Retina (tissue), 1 donor: ENCODE data around the gene FUT9.

Experiments
- DNase-seq: peaks from one replicate; pipeline ENCODE4 v3.0.0-alpha.2; 2016

FUT9 gene

DNA sequence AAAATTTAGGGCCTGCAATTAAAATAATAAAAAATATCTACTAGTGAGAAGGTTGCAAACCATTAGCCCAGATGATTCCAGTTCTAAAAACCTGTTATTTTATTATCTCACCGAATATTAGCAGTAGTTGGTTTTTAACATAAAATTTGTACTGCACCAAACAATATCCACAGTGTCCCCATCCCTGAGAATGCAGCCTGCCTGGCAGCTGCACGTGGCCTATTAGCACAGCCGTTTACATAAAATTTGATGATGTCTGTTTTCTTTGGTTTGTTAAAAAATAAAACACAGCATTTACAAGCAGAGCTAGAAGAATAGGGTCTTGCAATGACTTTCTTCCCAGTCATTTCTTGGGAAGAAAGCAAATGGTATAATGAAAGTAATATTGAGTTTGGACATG, 58.2 kb downstream of the FUT9 start:
- DNase-seq: no peak

DNA sequence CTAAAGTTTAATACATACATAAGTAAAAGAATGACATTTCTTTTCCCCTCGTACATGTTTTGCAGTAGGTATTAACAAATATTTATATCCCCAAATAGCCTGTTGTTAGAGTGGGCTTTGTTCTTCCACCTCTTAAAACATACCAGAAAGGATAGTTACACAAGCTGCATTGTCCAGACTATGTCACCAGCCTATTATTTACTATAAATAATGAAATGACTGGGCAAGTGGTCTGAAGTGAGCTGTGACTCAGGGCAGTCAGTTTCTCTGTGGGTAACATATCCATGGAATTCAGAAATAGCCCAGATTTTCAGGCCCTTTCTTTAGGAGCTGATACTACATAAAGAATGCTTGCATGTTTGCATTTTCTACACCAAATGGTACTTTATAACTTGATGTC, 60.1 kb downstream of the FUT9 start:
- peak; percentile 10 for DNase-seq

GRCh38 chr6:96086745-96087144, 71.0 kb downstream of the FUT9 start:
- no peak for DNase-seq

GRCh38 chr6:96089173-96089572, 73.4 kb downstream of the FUT9 start:
- DNase-seq: no peak

GRCh38 chr6:96094077-96094476, 78.3 kb downstream of the FUT9 start:
- no peak for DNase-seq

DNA sequence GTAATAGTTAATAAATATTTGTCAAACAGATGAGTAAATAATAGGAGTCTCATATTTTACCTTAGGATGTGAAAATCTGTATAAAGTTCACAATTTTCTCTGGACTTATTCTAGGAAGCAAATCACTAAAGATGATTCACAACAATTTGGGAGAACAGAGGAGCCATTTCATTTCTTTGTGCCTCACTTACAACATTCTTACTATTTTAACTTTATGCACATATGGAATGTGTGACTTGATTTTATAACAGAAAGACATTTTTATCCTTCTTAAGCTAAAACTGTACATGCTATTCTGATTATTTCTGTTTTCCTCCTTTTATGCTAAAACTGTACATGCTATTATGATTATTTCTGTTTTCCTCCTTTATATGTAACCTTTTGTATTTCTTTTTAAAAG, 83.3 kb downstream of the FUT9 start:
- no peak for DNase-seq

GRCh38 chr6:96101564-96101963, 85.8 kb downstream of the FUT9 start:
- DNase-seq: no peak

- DNase-seq: no peak
Observed at GRCh38 chr6:96104910-96105309, 89.1 kb downstream of the FUT9 start.

- no peak for DNase-seq
Observed at GRCh38 chr6:96110878-96111277, 95.1 kb downstream of the FUT9 start.

DNA sequence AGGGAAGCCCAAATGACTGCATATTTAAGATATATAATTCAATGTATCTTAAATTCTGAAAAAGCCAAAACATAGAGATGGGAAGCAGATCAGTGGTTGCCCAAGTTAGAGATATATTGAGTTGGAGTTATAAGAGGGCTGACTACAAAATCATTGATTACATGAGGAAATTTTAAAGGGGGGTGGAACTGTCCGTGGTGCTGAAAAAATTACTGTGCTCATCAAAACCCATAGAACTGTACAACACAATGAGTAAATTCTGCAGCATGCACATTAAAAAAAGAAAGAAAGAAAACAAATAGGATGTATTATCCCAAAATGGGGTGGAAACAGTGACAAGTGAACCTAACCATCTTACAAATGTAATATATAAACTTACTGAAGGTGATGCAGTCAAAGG, 100.9 kb downstream of the FUT9 start:
- peak; percentile 9 for DNase-seq

DNA sequence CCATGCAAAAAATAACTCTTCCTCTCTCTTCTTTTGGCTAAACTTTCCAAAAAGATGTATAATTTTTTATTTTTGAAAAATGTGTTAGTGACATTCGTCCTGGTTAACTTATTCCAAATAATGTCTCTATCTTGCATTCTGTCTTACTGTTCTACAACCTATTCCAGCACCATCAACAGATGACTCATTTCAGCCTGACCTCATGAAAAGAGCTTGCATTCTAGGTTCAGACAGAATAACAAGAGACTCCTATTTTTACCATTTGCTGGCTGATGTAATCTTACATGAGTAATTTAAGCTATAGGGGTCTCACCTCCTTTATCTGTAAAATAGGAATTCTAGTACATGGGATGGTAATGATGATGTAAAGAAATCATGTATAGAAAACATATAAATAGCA, 109.0 kb downstream of the FUT9 start:
- no peak for DNase-seq

DNA sequence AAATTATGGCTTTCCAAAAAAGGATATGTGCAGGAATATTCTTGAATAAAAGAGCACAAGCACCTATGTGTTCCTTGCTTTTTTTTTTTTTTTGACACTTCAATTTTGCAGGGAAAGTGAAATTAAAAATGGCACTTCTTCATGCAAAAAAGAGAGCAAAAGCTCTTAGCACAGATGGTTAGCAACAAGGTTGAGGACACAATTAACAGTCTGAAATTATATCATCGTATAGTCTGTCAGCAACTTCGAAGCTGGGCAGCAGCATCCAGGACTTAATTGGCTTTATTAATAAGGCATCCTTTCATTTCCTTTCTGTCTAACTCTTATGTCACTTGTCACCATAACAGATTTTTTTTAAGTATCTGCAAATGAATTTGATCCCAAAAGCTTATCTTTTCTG, 122.6 kb downstream of the FUT9 start:
- no peak for DNase-seq

DNA sequence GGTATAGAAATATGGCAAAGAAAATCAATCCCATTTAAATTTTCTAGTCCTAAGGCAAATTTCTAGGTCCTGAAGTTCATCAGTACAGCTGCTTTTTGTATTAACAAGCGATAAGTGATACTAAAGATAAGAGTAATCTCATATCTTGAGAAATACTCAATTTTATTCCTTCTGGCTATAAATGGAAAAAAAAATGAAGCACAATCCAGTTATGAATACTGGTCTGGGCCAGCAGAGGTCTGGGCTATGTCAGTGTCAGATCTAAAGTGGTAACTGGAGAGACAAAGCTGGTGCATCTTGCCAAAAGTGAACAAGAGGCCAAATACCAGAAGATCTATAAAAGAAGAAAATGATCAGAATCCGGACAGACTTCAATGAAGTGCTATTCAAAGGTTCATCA, 126.4 kb downstream of the FUT9 start:
- DNase-seq: no peak

DNA sequence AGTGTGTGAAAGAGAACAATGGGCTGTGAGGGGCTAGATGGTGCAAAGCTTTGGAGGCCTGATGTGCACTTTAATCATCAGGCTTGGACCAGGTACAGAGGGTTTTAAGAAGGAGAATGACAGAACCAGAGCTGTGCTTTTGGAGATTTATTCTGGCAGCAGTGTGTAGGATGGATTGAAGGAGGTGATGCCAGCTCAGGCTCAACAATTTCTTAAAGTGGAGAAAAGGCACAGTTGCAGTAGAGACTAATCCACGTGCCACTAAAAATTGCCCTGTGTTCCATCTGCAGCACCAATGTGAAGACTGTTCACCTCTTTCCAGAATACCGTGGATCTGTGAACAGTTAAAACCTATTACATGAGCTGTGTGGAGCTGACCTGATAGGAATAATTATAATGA, 134.7 kb downstream of the FUT9 start:
- DNase-seq: no peak

DNA sequence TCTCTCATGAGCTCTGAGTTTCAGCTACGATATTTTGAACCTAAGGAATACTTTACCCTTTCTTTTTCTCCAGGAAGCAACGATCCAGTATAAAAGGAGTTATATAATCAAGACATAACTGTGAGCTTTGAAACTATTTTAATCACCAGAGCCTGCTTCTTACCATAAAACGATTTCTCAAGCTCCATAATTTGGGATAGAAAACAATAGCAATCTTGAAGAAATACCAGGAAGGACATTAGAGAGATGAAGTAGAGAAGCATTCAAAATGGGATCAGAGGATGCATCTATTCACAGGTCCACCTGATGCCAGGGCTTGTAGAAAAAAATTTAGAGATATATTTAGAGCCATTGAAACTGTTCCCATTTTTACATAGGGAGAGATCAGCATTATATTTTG, 135.9 kb downstream of the FUT9 start:
- DNase-seq: no peak

DNA sequence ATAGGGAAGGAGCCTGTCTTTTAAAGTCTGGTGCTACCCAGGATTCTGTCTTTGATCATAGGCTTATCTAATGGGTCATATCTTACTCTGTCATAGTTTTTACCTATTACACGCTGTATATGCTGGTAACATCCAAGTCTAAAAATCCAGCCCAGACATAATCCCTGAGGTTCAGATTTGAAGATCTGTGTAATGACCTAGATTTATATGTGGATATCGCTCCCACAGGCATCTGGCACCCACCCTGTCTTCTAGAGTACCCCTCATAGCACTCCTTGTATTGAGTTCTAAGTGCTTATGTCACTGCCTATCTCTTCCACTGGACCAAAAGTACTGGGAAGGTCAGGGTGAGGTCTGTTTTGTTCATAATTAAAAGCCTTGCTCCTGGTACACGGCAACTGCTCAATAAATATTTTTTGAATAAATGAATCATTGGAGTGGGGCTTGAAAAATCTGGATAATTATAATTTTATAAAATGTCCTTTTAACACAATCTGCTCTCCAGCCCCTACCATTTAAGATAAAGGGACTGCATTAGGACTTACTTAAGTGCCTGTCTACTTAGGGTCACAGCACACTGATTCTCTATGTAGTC, 136.4 kb downstream of the FUT9 start:
- DNase-seq: no peak

- no peak for DNase-seq
Observed at GRCh38 chr6:96153775-96154174, 138.0 kb downstream of the FUT9 start.

GRCh38 chr6:96156425-96156824, 140.7 kb downstream of the FUT9 start:
- no peak for DNase-seq

- no peak for DNase-seq
Observed at GRCh38 chr6:96157018-96157565, 141.3 kb downstream of the FUT9 start.

- DNase-seq: no peak
Observed at GRCh38 chr6:96162711-96163120, 146.9 kb downstream of the FUT9 start.

GRCh38 chr6:96164802-96165201, 149.0 kb downstream of the FUT9 start:
- no peak for DNase-seq

GRCh38 chr6:96171112-96171511, 155.3 kb downstream of the FUT9 start:
- no peak for DNase-seq

DNA sequence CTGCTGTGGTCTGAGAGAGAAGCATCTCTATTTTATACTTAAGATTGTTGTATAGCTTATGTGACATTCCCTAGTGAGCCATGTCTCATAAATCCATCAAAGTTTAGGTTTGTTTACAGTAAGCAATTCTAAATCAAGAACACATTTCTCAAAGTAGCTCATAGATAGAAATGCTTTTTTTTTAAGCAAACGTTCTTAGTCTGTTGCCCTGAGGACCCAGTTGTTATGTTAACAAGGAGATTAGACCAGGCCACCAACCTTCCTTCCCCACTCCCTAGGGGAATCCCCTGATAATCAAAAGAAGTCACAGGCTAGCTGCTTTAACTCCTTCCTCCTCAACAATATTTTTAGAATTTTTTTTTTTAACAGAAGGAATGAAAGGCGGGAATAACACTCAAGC, 169.0 kb downstream of the FUT9 start:
- DNase-seq: no peak

DNA sequence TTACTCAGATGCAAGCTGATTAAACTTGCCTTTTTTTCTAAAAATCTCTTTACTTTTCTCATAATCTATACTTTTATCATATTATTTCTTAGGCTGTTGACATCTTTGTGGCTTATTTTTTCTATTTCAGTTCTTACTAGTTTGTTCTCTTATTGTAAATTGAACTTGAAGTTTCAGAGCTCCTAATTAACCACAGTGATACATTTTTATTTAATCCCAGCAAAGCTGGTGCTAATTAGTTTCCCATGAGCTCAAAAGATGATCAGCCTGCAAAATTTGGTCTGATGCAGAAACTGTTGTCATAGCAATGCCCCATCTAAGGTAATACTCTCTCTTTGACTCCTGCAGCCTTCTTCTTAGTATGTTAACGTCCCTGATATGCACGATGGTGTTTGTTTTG, 170.3 kb downstream of the FUT9 start:
- DNase-seq: no peak

GRCh38 chr6:96186516-96187195, 170.9 kb downstream of the FUT9 start:
- DNase-seq: no peak
